Activated CD8-positive, alpha-beta memory T cell treated with anti-CD3 and anti-CD28 coated beads, Interleukin-2, amount 50 U/mL, for 4 hours (primary cell): ENCODE measurements around the gene FBXO27.
"Not testable (repeated sequence)": the region's sequence is repeated elsewhere in the genome, so short reads cannot be mapped to it uniquely, and the experiment has no call there.

Experiments
- DNase-seq: peaks from one replicate; pipeline ENCODE4 v3.0.0-alpha.2; 2020

Gene FBXO27

DNA sequence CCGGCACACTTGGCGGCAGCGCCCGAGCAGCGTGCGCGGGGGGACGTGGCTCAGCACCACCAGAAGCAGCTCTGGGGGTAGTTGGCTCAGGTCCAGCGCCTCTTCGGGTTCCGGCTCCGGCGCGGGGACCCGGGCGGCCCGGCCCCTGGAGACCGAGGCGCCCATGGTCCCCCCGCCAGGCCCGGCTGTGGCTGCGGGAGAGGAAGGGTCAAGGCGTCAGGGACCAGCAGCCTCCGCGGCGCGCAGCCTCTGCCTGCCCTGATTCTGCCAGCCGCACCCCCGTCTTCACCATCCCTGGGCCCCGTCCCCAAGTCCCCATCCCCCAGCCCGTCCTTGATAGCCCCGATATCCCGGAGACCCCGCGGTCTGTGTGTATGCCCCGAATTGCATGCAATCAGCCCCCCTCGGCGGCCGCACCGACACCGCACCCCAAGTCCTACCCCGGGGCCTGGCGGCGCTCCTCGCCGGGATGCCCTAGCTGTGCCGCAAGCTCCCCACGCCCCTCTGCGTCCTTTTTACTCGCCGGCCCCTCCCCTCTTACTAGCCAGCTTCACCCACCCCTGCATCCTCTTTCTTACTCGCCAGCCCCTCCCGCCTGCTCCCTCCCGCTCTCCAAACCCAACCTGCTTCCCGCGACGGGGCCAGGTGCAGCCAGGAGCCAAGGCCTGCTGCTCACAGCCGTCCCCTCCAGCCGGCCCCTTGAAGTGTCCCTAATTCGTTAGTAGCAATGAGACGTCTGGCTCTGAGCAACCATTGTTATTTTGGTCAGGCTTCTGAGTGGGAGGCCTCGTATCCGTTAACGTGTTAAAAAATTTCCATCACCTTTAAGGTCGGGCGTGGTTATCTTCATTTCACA is at the start of gene FBXO27:
Gene FBXO27 (minus strand): TSS at position 487 of the 856 bp plus-strand sequence. CDS start 322 bp downstream, at position 165.
- DNase-seq: no peak

- DNase-seq: no peak
Measured at GRCh38 chr19:39080431-39080830, 48.1 kb upstream of the FBXO27 start.

DNA sequence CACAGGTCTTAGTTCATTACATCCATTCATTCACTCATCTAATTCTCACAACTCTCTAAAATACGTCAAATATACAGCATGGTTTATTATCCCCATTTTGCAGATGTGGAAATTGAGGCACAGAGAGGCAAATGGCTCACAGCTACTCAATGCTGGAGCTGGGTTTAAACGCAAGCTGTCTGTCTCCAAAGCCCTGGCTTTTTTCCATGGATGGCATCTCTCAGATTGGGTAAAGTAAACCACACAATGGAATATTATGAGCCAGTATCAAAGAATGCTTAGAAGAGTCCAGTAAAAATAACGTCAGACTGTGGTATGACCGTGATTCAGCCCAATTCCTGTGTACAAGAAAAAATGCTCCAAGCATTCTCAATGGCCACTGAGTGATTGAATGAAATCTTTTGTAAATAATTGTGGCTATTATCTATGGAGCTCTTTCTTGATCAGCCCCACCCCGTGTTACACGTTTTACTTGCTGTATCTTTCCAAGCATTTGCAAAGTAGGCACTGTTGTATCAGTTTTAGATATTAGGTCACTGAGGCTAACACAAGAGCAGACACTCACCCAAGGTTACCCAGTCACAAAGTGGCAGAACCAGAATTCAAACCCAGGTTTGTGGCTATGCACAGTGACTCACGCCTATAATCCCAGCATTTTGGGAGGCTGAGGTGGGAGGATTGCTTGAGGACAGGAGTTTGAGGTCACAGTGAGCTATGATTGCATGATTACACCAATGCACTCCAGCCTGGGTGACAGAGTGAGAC is 46.3 kb upstream of the FBXO27 start:
- DNase-seq: no peak

- no peak for DNase-seq
Measured at GRCh38 chr19:39077323-39077722, 45.0 kb upstream of the FBXO27 start.

GRCh38 chr19:39074942-39075341 is 42.6 kb upstream of the FBXO27 start:
- no peak for DNase-seq

GRCh38 chr19:39074205-39074692 is 41.9 kb upstream of the FBXO27 start:
- no peak for DNase-seq

GRCh38 chr19:39070888-39071287 is 38.5 kb upstream of the FBXO27 start:
- DNase-seq: no peak

DNA sequence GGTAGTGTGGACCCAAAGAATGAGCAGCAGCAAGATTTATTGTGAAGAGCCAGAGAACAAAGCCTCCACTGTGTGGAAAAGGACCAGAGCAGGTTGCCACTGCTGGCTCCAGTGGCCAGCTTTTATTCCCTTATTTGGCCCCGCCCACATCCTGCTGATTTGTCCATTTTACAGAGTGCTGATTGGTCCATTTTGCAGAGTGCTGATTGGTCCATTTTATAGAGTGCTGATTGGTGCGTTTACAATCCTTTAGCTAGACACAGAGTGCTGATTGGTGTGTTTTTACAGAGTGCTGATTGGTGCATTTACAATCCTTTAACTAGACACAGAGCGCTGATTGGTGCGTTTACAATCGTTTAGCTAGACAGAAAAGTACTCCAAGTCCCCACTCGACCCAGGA is 35.9 kb upstream of the FBXO27 start:
- DNase-seq: not testable (repeated sequence)

- DNase-seq: no peak
Measured at GRCh38 chr19:39067104-39067503, 34.8 kb upstream of the FBXO27 start.

DNA sequence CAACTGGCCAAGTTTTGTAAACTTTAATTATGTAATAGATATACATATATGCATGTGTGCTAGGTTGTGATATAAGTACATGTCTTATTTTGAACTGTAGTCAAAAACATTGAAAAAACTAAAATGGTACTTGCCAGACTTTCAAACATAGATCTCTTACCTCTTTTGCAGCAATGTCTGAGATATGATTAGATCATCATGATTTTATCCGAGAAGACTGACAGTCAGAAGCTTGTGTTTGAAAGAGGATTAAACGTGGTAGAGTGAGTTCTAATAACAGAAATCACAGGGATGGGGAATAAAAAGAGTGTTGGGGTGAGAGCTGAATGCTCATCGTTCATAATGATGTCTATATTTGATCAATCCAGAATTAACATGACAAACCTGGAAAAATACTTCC is 33.6 kb upstream of the FBXO27 start:
- DNase-seq: no peak

GRCh38 chr19:39064405-39064804 is 32.1 kb upstream of the FBXO27 start:
- no peak for DNase-seq

GRCh38 chr19:39060171-39060570 is 27.8 kb upstream of the FBXO27 start:
- DNase-seq: no peak

DNA sequence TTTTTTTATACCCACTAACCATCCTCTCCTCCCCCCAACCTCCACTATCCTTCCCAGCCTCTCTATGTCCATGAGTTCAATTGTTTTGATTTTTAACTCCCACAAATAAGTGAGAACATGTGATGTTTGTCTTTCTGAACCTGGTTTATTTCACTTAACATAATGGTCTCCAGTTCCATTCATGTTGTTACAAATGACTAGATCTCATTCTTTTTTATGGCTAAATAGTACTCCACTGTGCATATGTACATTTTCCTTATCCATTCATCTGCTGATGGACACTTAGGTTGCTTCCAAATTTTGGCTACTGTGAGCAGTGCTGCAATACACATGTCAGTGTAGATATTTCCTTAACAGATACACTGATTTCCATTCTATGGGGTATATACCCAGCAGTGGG is 27.0 kb upstream of the FBXO27 start:
- no peak for DNase-seq

GRCh38 chr19:39057615-39058014 is 25.3 kb upstream of the FBXO27 start:
- DNase-seq: no peak

- no peak for DNase-seq
Measured at GRCh38 chr19:39054091-39054470, 21.7 kb upstream of the FBXO27 start.

DNA sequence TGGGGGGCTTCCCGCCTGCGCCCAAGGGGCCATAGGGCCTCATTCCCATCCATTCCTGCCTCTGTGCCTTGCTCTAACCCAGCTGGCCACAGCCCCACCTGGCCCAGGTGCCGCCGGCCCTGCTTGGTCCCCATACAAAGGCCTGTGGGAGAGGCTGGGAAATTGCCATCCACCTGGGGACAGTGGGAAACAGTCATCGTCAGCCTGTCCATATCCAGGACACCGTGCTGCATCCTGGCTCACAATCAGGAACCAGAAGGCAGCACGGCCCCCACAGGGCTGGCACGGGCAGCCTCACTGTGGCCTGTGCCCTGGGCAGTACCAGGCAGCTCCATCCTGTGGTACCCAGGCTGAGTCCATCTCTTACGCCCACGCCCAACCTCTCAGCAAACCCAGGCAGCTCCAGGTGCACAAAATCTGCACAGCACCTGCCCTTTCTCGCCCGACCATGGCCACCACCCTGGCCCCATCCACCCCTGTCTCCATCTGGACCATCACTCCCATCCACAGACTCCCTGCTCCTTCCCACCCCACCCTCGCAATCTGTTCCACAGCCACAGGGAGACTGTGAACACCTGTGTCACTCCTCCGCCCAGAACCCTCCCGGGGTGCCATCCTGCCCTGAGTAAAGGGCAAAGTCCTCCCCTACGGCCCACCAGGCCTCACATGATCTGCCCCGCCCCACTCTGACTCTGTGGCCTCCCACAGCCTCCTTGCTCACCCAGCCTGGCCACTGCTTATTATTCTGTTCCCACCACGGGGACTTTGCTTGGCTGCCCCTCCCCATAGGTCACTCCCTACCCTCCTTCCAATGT is 21.1 kb upstream of the FBXO27 start:
- DNase-seq: no peak

DNA sequence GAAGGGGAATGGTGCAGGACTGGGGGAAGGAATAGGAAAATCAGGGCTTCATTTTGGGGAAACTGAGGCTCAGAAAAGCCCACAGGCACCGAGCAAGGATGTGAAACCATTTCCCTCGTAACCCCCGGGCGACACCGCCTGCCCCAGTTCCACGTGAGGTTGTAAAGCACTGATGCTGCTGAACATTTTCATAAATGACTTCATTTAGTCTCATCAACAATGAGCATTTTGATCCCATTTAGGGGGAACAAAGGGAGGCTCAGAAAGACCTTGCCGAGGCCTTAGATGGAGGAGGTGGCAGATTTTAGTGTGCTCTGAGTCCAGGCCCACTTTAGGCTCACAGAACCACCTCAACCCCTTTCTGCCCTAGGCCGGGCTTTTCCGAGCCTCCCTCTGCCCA is 20.5 kb upstream of the FBXO27 start:
- DNase-seq: no peak

- peak; percentile 74 for DNase-seq
Measured at GRCh38 chr19:39052243-39052746, 19.9 kb upstream of the FBXO27 start.

DNA sequence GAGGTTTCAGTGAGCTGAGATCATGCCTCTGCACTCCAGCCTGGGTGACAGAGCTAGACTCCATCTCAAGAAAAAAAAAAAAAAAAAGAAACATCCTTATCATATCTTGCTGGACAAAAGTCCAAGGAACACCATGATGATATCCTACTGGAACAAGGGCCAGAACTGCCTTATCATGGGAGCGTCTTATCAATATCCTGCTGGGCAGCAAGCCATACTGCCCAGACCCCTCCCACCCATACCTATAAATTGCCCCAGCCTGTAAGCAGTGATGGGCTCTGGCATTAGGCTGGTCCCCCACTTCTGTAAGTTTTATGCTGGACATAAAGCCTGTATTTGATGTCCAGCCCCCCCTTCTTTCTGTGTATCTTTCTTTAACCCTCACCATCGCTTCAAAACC is 14.7 kb upstream of the FBXO27 start:
- DNase-seq: no peak

DNA sequence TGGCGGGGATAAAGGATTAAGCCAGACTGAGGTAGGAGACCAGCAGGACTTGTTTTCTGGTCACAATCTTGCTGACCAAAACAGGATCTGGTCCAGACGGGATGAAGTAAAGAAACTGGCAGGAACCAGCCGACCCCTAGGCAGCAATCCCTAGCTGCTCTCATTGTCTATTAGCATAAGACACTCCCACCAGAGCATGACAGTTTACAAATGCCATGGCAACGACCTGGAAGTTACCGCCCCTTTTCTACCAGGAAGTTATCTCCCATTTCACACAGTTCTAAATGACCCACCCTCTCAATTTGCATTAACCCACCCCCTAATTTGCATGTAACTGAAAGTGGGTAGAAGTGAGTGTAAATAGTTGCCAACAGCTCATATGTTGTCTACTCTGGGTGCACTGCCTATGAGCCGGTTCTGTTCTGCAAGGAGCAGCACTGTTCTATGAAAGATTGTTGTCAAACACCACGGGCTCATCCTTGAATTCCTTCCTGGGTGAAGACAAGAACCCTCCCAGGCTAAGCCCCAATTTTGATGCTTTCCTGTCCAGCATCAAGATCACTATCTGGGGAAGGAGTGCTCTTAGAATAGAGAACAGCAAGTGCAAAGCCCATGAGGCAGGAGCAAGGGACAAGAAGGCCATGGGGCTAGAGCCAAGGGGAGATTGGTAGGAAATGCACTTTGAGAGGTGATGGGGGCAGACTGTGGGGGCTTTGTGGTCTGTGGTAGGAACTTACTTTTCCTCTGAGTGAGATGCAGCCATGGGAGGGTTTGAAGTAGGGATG is 13.9 kb upstream of the FBXO27 start:
- no peak for DNase-seq

GRCh38 chr19:39045506-39045905 is 13.2 kb upstream of the FBXO27 start:
- no peak for DNase-seq

DNA sequence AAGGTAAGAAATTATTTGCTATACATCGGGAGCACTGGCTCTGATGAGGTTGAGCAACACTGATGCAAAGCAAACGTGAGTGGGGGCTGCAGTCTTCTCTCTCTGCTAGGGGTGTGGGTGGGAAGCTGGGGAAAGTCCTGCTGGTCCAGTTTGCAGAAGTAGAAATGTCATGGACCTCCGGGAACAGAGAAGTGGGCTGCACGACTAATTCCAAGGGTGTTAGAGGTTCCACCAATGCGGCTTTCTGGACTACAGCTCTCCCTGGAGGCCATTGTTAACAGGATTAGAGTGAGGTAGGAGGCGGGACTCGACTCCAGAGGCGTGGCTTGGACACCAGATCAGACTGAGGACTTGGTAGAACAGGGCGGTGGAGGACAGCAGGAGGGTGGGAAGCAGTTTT is 5.7 kb upstream of the FBXO27 start:
- DNase-seq: no peak
